Measurements from ENCODE around the gene KDELR1.

GRCh38 chr19:48354332-48354992 is 36.9 kb downstream of the KDELR1 start:
- TF ChIP-seq POLR2A (IDR thresholded peaks at IDR 0.05) (no peak), CTCF (IDR thresholded peaks at IDR 0.05) (no peak), POLR2AphosphoS5 (IDR thresholded peaks at IDR 0.05) (no peak)

Measured in breast epithelium (tissue), 3 donors.